GM21723 (cell line): Measurements from ENCODE around the gene WFIKKN1.
A peak's percentile ranks its signal among the peaks of the same experiment; 100 is the strongest.

Source experiments
- ATAC-seq: cut with Tn5 transposase; IDR thresholded peaks from one replicate; pipeline ENCODE4 v1.9.1; 2021; ENCODE audit warnings: mild to moderate bottlenecking, moderate library complexity; ENCODE audit not compliant: unreplicated experiment

Gene WFIKKN1

GRCh38 chr16:636206-637080 is 5.7 kb downstream of the WFIKKN1 start, which contains the start of gene METTL26:
Gene METTL26, minus strand, starts transcription at chr16:636305. Its CDS starts 15 bp downstream, at chr16:636290.
- peak; percentile 70 for ATAC-seq

- no peak for ATAC-seq
Observed at GRCh38 chr16:637081-638018, 6.6 kb downstream of the WFIKKN1 start.

- ATAC-seq: no peak
Observed at GRCh38 chr16:638034-638543, 7.3 kb downstream of the WFIKKN1 start.

- no peak for ATAC-seq
Observed at GRCh38 chr16:638836-639235, 8.1 kb downstream of the WFIKKN1 start.

- ATAC-seq: no peak
Observed at GRCh38 chr16:640614-641013, 9.8 kb downstream of the WFIKKN1 start.

GRCh38 chr16:641326-642188 is 10.8 kb downstream of the WFIKKN1 start, which contains the start of gene MCRIP2:
Gene MCRIP2, plus strand, starts transcription at chr16:641828. Its CDS starts 164 bp downstream, at chr16:641992.
- peak; percentile 43 for ATAC-seq

GRCh38 chr16:642189-643049 is 11.6 kb downstream of the WFIKKN1 start:
- peak; percentile 34 for ATAC-seq

GRCh38 chr16:643050-643368 is 12.2 kb downstream of the WFIKKN1 start:
- ATAC-seq: no peak

- no peak for ATAC-seq
Observed at GRCh38 chr16:644556-644955, 13.8 kb downstream of the WFIKKN1 start.

- no peak for ATAC-seq
Observed at GRCh38 chr16:645852-646678, 15.3 kb downstream of the WFIKKN1 start.

- no peak for ATAC-seq
Observed at GRCh38 chr16:646679-647172, 15.9 kb downstream of the WFIKKN1 start.

GRCh38 chr16:647173-647902 is 16.6 kb downstream of the WFIKKN1 start:
- ATAC-seq: no peak

- ATAC-seq: no peak
Observed at GRCh38 chr16:648071-648780, 17.4 kb downstream of the WFIKKN1 start.

GRCh38 chr16:648781-649589 is 18.2 kb downstream of the WFIKKN1 start, which contains the start of gene WDR90:
Gene WDR90, plus strand, starts transcription at chr16:649365. Its CDS starts 52 bp downstream, at chr16:649417.
- peak; percentile 69 for ATAC-seq

GRCh38 chr16:649631-650030 is 18.8 kb downstream of the WFIKKN1 start:
- ATAC-seq: no peak

- ATAC-seq: no peak
Observed at GRCh38 chr16:651844-652243, 21.1 kb downstream of the WFIKKN1 start.
